GM12872 (cell line): Measurements from ENCODE around the gene CYP4F2.

ENCODE experiments used
- CTCF ChIP-seq: IDR thresholded peaks from 3 replicates; pipeline ENCODE4 v1.5.1; 2011; ENCODE audit warnings: low read depth, mild to moderate bottlenecking, low read length, moderate library complexity; ENCODE audit not compliant: insufficient read depth

CYP4F2 gene

GRCh38 chr19:15913384-15913783, 15.5 kb upstream of the CYP4F2 start:
- no peak for TF ChIP-seq CTCF

GRCh38 chr19:15911599-15912235, 13.8 kb upstream of the CYP4F2 start:
- TF ChIP-seq CTCF = no peak

GRCh38 chr19:15905026-15905425, 7.2 kb upstream of the CYP4F2 start:
- no peak for TF ChIP-seq CTCF

- no peak for TF ChIP-seq CTCF
Measured at GRCh38 chr19:15902254-15902653, 4.4 kb upstream of the CYP4F2 start.

GRCh38 chr19:15900504-15900903, 2.6 kb upstream of the CYP4F2 start:
- no peak for TF ChIP-seq CTCF

- no peak for TF ChIP-seq CTCF
Measured at GRCh38 chr19:15897026-15897737, 692 bp downstream of the CYP4F2 start.

GRCh38 chr19:15895876-15896430, 1.9 kb downstream of the CYP4F2 start:
- no peak for TF ChIP-seq CTCF
